DMS53 treated with DMSO at 0.1 percent for 48 hours (cell line): Measurements from ENCODE around the gene DOCK9.

Experiments used
- DNase-seq: peaks from one replicate; lab custom pipeline; 2025; ENCODE audit not compliant: unreplicated experiment; lab: John Stamatoyannopoulos, UW

The DOCK9 gene

GRCh38 chr13:98752467-98753290 is 225.2 kb downstream of the DOCK9 start, which contains the start of gene SLC15A1:
Gene SLC15A1, minus strand, starts transcription at chr13:98752672. Its CDS starts 74 bp downstream, at chr13:98752598.
- no peak for DNase-seq

DNA sequence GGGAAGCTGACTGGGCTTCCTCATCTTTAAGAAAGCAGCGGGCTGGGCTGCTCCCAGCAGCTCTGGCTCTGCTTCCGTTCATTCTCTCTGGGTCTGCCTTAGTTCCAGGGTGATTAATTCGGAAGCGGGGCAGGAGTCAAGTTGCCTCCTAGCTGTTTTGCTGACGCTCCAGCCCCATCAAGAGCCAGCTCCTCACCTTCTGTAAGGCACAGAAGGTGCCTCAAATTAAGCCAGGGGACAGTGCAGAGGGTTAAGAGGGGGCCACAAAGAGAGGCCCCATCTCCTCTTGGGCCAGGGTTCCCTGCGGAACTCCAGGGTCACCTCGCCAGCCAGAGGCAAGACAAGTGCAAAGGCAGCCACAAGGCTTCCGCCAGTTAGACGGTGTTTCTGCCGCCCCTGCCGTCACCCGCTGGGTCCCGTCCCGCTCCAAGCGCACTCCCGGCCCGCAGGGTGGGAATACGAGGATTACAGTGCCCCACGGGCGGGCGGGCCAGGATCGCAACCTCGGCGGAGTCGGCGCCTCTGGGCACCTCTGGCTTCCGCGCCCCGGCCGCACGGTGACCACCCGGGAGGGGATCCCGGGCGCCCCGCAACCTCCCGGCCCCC is 225.9 kb downstream of the DOCK9 start:
- no peak for DNase-seq

- no peak for DNase-seq
Observed at GRCh38 chr13:98751367-98751782, 226.5 kb downstream of the DOCK9 start.

GRCh38 chr13:98749501-98749900 is 228.4 kb downstream of the DOCK9 start:
- no peak for DNase-seq

DNA sequence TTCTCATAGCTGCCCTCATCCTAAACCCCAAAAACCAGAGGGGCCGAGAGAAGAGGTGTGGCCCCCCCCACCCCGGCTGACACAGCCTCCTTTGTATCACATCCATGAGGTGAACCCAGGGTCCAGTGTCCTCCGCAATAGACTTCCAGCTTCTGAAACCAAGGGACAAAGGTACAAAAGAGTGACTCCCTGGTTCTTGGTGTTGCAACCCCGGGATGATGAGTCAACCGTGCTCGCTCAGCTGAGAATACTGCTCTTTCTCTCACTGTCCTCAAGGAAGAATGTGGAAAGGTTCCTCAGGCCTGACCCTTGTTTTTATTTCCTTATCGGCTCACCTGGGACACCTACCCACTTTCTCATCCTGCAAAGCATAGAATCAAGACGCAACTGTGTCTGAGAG is 230.9 kb downstream of the DOCK9 start:
- DNase-seq, result no peak
